Measurements from ENCODE around the gene AZU1.

The AZU1 gene

DNA sequence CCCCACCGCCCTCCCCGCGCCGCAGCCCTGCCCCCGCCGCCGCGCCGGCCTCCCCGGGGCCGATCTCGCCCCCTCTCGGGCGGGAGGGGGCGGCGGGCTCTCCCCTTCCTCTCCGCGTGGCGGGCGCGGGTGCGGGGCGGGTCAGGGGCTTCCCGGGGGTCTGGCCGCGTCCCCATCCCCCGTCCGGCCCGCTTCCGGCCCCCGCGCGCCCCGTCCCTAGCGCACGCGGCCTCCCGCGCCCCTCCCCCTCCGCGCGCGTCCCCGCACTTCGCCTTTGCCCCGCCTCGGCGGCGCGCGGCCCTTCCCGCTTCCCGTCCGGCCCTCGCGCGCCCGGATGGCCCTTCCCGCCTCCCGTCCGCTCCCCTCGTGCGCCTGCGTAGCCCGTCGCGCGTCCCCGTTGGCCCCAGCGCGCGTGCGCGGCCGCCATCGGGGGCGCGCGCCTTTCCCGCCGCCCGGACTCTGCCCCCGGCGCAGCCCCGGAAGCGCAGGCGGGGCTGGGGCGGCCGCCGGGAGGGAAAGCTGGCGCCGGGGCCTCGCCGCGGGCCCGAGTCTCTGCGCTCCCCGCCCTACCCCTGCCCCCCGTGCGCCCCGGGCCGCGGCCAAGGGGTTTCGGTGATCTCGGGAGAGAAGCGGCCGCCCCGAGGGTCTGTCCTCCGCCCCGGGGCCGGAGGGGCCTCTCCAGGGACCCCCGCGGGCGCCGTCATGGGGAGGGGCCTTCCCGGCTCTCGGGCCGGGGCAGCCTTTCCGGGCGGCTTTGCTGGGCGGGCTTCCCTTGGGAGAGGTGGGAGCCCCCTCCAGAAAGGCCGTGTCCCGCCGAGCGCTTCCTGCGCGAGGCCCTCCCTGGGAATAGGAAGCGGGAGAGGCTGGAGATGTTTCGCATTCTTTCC, 29.9 kb upstream of the AZU1 start:
- peak; percentile 28 for DNase-seq

DNA sequence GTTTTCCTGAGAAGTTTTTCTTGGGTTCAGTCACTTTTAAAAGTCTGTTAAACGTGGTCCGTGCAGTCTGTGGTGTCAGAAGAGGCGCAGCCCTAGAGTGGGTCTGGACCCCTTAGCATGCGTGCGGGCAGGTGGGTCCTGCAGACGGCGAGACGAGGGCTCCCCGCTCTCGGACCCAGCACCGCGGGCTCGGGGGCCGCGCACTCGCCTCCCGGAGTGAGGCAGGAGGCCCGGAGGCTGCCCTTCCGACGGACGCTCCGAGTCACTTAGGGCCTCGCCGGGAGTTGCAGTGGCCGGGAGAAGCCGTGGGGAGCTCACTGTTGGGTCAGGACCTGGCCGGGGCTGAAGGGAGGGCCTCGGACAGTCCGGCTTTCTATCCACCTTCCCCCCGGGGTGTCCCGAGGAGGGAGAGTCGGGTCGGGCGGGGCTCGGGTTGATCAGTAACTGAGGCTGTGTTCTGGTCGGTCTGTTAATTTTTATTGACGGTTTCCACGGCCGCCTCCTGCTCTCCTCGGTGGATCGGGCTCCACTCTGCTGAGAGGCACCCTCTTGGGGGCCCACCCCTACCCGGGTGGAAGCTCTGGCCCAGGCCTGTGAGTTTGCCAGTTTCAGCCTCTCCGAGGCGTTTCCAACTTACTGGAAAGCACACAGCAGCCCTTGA, 29.1 kb upstream of the AZU1 start:
- no peak for DNase-seq

DNA sequence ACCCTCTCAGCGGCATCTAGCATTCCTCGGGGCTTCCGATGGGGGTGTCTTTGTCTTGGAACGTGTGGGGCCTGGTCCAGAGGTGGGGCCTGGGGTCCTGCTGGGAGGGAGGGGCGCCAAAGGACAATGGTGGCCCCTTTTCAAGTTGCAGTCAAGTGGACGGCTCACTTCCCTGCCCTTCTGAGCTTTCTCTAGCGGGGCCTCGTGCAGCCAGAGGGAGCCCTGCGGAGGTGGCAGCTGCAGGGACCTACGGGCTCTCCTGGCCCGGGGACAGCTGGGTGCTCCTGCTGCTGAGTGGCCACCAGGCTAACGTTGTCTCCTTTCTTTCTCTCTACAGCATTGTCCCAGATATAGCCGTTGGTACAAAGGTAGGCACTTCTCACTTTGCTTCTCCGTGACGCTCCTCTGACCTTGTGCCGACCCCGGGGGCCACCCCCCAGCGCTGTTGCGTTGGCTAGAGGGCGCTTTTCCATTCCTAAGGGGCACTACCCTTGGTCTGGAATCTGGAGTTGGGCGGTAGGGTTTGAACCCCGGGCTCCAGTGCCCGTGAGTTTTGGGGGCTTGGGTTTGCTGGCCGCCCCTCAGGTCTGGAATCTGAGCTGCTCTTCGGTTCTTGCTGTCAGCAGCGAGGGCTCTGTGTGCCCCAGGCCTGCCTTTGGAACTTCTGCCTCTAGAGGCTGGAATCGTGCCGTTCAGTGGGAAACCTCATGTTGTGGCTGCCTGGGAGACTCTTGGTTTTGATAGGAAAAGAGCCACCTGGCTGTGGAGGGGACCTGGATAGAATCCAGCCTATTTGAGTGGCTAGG, 28.4 kb upstream of the AZU1 start:
- no peak for DNase-seq

DNA sequence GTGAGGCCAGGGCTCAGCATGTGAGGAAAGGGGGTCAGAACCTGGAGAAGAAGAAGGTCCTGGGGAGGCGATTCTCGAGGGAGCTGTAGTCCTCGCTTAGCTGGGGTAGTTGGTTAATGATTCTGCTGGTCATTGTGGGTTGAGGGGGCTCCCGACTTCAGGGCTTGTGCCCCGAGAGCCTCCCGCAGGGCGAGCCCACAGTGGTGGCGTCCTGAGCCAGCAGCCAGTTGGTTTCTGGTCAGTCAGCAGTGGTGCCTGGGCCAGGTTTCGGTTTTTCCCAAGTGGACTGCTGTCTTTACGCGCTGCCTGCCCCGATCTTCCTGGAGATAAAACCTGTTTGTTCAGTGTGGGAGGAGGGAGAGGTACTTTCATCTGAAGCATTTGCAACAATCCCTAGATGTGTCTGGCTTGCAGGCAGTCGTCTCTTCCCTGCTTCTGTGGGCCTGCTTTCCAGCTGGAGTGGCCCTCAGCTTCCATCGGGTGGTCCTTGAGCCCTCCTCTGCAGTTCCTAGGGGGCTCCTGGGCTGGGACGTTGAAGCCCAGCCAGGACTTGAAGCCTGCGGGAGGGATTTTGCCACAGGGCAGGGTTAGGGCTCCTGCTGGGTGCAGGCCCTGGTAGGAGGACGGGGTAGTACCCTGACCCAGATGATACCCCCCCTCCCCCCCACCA, 27.1 kb upstream of the AZU1 start:
- DNase-seq, result no peak

DNA sequence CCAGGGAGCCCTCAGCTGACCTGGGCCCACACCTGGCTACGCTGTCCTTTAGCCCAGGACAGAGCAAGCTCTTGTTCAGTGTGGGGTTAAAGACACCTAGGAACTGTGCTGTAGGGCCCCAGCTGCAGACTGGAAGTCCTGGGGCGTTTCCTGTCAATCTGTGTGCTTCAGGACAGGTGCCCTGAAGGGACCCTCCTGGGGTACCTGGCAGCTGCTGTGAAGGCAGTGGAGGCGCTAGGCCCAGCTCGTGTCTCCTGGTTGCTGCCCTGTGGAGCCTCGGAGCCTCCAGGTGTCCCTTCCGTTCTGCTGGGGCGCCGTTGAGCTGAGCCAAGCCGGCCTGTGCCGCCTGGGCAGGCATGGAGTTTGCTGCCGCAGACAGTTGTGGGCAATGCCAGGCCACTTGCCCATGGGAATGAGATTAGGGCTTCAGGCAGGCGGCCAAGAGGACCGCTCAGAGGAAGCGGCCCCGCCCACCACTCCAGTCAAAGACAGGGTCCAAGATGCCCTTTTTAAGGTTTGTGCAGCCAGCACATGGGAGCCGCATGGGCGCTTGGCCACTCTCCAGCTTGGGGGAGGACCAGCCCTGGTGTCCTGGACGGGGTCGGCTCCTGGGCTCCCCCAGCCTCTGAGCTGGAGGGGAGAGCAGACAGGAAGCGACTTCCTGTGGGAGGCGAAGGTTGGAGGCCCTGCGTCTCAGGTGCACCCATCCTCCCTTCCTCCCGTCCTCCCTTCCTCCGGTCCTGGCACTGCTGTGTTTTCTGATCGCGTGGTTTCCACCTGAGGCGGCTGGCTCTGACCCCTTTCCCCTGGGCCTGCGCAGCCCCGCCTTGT, 26.4 kb upstream of the AZU1 start:
- DNase-seq, result no peak

DNA sequence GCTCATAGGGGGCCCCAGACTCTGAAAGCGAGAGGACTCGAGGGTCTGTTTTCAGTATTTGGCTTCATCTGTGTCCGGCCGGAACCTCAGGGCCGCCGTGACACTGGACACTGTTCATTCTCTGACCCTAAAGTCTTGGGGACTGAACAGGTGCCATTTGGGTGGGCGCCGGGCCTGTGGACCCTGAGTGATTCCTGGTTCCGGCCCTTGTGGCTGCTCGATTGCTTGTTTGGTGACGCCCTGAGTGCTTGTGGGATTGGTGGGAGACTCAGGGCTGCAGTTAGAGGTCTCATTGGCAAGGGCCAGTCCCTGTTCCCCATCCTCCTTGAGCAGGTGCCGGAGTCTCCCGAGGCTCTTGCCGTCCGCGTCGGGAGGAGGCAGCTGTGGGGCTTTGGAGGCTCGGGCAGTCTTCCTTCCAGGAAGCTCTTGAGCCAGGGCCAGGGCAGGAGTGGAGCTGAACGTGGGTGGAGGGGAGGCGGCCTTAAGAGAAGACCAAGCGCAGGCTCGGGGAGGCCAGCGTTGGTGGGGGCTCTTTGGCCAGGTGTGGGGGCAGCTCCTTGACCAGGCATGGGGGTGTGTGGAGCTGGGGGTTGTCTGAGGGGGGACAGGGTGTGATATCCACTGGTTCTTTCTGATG, 25.7 kb upstream of the AZU1 start:
- no peak for DNase-seq

DNA sequence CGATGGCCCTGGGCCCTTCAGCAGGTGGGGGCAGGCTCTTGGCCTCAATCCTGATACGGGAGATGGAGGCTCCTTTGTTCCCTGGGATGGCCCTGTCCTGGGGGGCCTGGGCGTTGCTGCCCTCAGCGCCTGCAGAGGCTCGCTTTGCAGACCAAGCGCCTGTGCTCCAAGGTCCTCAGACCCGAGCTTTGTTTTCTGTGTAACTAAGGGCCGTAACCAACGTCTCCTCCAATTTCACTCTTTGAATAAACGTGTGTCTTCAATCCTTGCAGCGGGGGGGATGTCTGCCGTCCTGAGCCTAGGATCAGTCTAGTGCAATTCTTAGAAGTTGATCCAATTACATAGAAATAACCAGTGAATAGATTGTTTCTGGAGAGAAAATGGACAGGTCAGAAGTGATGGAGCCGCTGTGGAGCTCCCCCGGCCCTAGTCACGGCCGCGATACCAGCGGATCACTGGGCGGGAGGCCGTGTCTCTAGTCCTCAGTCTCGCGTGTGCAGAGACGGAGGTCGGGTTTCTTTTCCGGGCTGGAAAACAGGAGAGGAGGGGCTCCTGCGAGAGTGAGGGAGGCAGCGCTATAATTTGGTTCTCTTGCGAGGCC, 25.0 kb upstream of the AZU1 start:
- DNase-seq, result no peak

DNA sequence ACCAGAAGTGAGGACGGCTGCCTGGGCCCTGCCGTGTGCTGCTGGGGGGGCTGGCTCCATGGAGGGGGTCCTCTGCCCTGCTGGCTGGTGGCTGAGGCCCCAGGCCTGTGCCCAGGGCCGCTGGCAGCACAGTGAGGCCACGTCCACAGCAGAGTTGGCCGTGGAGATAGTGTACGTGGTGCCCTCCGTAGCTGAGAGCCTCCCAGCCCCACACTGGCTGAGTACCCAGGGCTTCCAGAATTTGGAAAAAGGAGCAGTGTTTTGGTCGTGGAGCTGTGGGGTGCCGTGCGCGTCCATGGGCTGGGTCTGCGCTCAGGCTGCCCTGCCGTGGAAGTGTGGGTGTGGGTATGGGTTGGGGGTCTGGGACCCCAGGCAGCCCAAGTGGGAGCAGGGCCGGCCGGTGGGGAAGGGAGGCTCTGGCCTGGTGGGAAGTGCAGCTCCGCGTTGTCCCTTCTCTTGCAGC, 24.5 kb upstream of the AZU1 start:
- DNase-seq, result no peak

DNA sequence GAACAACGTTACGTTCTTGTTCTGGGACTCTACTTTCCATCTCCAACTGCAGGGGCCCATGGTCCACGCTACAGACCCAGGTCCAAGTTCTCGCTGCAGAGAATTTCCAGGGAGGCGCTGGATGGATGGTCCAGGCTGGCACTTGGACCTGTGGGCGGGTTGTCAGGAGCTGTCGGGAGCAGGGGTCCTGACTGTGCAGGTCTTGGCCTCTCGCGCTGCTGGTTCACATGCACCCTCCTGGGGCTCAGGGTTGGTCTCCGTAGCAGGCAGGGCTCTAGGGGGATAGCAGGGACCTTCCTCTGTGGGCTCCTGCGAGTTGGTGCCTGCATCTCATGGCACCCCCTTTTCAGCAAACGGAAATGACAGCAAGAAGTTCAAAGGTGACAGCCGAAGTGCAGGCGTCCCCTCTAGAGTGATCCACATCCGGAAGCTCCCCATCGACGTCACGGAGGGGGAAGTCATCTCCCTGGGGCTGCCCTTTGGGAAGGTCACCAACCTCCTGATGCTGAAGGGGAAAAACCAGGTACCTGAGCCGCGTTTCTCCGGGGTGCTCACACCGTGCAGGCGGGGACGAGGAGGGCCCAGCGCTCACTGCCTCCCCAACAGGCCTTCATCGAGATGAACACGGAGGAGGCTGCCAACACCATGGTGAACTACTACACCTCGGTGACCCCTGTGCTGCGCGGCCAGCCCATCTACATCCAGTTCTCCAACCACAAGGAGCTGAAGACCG, 23.8 kb upstream of the AZU1 start:
- DNase-seq, result no peak

DNA sequence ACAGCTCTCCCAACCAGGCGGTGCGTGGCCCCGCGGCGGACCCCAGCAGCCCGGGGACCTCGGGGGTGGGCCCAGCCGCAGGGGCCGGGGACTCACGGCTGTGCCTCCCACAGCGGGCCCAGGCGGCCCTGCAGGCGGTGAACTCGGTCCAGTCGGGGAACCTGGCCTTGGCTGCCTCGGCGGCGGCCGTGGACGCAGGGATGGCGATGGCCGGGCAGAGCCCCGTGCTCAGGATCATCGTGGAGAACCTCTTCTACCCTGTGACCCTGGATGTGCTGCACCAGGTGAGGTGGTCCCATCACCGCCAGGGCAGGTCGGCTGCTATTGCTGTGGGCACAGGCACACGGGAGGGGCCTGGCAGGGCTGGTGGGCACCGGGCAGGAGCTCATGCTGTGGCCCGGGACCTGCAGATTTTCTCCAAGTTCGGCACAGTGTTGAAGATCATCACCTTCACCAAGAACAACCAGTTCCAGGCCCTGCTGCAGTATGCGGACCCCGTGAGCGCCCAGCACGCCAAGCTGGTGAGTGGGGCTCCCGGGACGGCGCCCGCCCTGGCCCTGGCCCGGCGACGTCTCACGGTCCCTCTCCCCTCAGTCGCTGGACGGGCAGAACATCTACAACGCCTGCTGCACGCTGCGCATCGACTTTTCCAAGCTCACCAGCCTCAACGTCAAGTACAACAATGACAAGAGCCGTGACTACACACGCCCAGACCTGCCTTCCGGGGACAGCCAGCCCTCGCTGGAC, 23.0 kb upstream of the AZU1 start:
- DNase-seq, result no peak

DNA sequence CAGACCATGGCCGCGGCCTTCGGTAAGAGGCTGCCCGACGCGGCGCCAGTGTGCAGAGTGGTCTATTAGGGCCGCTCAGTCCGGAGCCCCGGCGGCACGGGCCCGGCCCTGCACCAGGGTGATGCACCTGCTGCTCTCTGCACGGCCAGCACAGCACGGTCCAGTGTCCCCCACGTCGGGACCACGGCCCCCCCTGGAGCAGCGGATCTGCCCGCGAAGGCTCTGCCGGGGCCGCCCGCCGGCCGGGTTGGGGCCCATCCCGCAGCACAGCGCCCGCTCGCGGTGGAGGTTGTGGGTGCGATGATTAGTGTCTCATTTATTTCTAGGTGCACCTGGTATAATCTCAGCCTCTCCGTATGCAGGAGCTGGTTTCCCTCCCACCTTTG, 22.5 kb upstream of the AZU1 start:
- no peak for DNase-seq

DNA sequence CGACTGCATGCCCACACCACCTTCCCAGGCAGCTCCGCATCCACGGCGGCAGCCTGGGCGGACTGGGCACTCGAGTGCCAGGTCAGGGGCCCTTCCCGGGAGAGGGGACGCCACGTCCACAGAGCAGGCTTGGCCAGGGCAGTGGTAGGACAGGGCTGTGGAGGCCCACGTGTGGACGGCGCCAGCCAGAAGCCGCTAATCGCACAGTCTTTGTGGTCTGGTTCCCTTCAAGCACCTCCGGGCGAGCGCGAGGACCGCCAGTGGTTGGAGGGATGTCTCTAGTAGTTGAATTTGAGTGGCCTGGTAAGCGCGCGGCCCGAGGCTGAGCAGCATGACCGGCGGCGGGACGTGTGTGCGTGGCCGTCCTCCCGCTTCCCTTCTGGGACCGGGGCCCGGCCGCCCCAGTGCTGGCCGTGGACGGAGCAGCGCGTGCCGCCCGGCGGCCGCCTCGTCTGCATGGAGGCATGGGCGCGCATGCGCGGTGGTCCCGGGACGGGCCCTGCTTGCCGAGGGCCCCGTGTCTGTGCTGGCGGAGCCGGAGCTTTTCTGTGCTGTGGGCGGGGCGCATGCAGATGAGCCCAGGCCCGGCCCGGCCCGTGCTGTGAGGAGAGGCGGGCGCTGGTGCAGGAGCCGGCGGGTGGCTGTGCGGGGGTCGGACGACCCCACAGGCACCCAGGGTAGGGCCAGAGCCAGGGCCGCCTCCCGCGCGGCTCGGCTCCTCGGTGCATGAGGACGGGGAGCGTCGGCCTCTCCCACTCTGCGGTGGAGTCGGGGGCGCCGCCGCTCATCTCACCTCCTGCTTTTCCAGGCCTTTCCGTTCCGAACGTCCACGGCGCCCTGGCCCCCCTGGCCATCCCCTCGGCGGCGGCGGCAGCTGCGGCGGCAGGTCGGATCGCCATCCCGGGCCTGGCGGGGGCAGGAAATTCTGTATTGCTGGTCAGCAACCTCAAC, 21.8 kb upstream of the AZU1 start:
- no peak for DNase-seq

DNA sequence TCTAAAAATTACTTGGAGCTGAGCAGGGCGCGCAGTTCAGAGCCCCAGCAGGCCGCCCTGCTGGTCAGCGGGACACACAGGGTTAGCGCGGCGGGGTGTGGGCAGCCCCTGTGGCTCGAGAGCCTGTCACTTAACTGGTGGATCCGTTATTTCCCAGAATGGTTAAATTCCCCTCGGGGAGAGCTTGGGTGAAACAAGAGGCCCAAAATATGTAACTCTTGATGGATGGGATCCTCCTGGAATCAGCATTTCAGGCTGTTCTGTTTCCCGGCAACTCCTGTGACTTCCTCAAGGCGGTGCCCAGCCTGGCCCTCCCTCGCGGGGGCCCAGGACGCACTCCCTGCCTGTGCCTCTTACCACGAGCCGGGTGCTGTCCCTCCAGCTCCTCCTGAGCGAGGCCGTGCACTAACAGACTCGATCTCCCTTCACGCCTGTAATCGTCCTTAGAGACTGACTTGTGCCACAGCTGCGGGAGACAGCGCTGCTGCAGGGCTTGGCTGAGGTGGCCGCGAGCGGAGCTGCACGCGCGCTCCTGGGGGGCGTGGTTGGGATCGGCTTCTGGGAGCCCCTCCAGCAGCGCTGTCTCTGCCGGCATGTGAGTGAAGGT, 20.7 kb upstream of the AZU1 start:
- no peak for DNase-seq

DNA sequence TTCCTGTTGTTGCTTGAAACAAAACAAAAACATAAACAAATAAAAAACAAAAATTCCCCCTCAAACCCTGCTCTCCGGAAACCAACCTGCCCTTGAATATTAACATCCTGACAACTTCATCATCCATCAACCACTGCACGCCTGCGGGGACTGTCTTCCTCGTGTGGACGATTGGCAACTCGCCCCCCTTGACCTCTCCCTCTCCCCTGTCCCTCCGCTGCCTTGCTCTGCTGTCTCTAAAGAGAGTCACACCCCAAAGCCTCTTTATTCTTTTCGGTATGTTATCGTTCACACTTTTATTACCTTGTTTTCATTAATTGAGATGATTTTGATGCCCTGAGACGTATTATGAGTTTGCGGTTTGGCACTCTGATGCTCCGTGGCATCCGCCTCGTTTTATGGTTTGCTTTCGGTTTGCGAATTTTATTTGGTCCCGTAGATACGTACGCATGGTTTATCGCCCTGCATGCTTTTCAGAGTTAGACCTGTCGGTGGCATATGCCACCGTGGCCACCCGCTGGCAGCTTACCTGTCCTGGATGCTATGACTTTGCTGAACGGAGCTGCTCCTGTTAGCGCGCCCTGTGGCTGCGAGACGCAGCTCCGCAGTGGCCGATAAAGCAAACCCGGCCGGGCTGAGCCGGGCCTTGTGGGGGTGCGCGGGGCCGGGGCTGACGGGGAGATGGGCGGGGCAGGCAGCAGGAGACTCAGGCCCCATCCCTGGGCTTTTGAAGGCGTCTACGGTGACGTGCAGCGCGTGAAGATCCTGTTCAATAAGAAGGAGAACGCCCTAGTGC, 19.8 kb upstream of the AZU1 start:
- no peak for DNase-seq

DNA sequence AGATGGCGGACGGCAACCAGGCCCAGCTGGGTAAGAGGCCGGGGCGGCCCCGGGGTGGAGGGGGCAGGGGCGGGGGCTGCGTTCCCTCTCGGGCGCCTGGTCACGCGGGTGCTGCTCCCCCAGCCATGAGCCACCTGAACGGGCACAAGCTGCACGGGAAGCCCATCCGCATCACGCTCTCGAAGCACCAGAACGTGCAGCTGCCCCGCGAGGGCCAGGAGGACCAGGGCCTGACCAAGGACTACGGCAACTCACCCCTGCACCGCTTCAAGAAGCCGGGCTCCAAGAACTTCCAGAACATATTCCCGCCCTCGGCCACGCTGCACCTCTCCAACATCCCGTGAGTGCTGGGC, 19.2 kb upstream of the AZU1 start:
- no peak for DNase-seq

DNA sequence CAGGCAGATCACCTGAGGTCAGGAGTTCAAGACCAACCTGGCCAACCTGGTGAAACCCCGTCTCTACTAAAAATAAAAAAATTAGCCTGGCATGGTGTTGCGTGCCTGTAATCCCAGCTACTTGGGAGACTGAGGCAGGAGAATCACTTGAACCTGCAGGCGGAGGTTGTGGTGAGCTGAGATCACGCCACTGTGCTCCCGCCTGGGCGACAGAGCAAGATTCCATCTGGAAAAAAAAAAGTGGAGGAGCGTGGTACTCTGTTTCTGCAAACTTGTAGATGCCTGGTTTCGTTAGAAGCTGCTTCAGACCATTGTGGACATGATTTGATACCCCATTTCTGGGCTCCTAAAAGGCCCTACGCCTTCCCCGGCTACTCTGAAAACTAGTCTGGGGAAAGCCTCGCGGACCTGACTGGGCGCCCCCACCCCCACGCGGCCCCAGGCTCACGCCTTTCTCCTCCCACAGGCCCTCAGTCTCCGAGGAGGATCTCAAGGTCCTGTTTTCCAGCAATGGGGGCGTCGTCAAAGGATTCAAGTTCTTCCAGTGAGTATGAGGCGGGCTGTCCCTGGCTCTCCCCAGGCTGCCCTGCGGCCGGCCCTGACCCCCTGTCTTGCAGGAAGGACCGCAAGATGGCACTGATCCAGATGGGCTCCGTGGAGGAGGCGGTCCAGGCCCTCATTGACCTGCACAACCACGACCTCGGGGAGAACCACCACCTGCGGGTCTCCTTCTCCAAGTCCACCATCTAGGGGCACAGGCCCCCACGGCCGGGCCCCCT, 17.4 kb upstream of the AZU1 start:
- no peak for DNase-seq
